Neuron (in vitro differentiated cells): Measurements from ENCODE around the gene RPS17.

Source experiments
- H2AFZ ChIP-seq: one replicate; pipeline ENCODE4 v1.6.1; 2013; ENCODE audit warnings: low read depth, mild to moderate bottlenecking, inconsistent platforms, low read length, moderate library complexity
- H3K27me3 ChIP-seq: one replicate; pipeline ENCODE4 v1.6.1; 2013; ENCODE audit warnings: low read length; ENCODE audit not compliant: insufficient read depth
- H3K36me3 ChIP-seq: one replicate; pipeline ENCODE4 v1.6.1; 2013; ENCODE audit warnings: low read length; ENCODE audit not compliant: insufficient read depth
- H3K4me1 ChIP-seq: one replicate; pipeline ENCODE4 v1.6.1; 2013; ENCODE audit warnings: low read length; ENCODE audit not compliant: insufficient read depth
- H3K4me3 ChIP-seq: 2 replicates; pipeline ENCODE4 v1.5.1; 2013; ENCODE audit warnings: mild to moderate bottlenecking, low read length, moderate library complexity
- H3K9me3 ChIP-seq: one replicate; pipeline ENCODE4 v1.6.1; 2013; ENCODE audit warnings: low read length

Gene RPS17

DNA sequence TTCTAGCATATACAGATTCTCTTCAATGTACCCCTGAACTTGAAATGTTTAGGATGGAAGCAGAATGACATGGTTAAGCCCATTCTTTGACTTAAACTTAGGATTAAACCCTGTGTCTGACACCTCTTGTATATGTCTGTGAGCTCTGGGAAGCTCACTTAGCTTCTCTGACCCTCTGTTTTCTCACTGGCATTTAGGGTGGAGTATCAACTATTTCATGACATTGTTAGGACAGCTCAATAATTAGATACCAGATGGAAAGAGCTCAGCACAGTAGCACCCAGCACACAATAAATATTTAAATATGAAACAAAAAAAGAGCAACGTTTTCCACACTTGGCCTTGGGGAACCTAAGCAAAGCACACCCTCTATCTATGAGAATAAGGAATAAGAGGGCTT lies 18.2 kb upstream of the RPS17 start:
- Histone ChIP-seq H3K36me3 (no peaks in the 10 kb centered on the region), H2AFZ (no peak overlapping the region), H3K9me3 (no peaks in the 10 kb centered on the region), H3K27me3 (peaks cover under 1% of the 10 kb centered on the region), H3K4me3 (no peak overlapping the region), H3K4me1 (no peaks in the 10 kb centered on the region)

DNA sequence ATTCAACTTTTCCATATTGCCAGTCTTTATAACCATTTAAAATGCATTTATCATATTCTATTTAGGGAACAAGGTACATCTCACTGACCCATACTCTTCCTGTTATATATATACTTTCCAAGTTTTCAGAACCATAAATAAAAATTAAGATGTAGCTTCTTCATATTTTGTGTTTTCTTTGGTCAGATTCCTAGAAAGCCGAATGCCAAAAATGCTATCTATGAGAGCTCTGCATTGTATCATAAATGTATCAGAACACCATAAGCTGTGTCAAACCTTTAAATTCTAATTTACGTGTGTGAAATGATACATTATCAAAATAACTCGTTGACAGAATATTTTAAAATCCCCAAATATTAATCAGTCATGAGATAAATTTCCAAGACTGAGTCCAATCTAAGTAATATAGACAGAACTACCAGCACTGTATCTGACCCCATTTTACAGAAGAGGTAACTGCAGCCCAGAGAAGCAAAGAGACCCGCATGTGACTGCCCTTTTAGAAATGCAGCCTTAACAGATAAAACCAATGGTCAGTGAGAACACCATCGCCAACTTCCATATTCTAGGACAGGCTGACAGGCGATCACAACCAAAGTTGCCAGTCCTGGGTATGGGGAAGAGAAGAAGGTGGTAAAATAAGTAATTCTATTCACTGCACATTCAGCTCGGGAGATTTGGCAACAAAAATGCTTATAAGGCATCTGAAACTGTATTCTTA lies 16.2 kb upstream of the RPS17 start:
- no peak overlapping the region for H3K4me3 ChIP-seq
- H3K36me3 ChIP-seq, result no peaks in the 10 kb centered on the region
- H3K9me3 ChIP-seq, result no peaks in the 10 kb centered on the region
- no peak overlapping the region for H2AFZ ChIP-seq
- no peaks in the 10 kb centered on the region for H3K4me1 ChIP-seq
- H3K27me3 ChIP-seq, result peaks cover 13% of the 10 kb centered on the region

DNA sequence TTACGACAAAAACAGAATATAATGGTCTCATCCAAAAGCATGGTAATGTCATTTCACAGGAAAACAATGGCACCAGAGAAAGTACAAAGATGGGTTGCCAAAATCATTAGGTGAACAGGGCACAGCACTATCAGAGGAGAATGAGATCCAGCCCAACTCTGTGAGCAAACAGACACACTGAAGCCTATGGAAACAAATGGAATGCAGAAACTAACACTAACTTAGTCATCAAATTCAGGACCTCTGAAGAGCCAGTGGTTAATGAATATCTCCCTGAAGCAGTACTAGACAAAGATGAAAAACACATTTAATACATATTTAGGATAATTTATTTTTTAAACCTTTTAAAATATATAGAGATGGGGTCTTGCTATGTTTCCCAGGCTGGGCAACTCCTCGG lies 14.6 kb upstream of the RPS17 start:
- peaks cover 13% of the 10 kb centered on the region for H3K27me3 ChIP-seq
- no peaks in the 10 kb centered on the region for H3K4me1 ChIP-seq
- no peak overlapping the region for H3K4me3 ChIP-seq
- no peak overlapping the region for H2AFZ ChIP-seq
- H3K36me3 ChIP-seq, result no peaks in the 10 kb centered on the region
- no peaks in the 10 kb centered on the region for H3K9me3 ChIP-seq

DNA sequence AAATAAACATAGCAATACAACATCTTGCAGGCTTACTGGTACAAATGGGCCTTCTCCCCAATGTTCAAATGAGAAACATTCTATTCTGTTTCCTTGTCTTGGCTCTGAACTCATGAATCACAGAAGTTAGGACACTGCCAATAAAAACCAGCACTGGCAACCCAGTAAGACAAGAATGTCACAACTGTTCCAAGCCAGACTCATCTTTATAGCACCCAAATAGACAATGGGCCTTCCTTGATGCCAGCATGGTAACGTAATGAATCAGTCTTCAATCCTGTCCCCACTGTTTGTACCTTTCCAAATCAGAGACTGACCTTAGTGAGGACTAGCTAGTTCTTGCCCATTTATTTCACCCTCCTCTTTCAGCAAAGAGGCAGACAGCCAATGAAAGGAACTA lies 14.1 kb upstream of the RPS17 start:
- H3K4me1 ChIP-seq, result no peaks in the 10 kb centered on the region
- no peaks in the 10 kb centered on the region for H3K36me3 ChIP-seq
- H3K4me3 ChIP-seq, result no peak overlapping the region
- peaks cover 13% of the 10 kb centered on the region for H3K27me3 ChIP-seq
- H2AFZ ChIP-seq, result no peak overlapping the region
- no peaks in the 10 kb centered on the region for H3K9me3 ChIP-seq

DNA sequence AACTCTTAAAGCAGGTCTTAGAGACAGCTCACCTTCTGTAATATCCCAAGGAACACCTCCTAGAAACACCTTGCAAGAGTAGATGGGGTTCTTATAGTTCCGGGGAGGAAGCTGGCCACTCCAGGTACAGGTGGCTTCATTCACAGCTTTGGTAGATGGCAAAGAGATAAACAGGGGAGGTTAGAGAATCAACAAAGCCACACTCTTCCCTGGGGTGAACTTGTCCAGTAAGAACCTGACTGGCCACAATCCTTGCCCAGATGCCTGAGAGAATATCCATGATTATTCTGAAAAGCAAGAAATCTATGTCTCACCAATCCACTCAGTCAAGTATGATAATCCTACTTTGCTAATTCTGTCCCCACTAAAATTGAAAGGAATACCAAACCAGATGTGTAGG lies 13.6 kb upstream of the RPS17 start:
- Histone ChIP-seq H3K4me1 (no peaks in the 10 kb centered on the region), H3K27me3 (peaks cover 13% of the 10 kb centered on the region), H3K9me3 (no peaks in the 10 kb centered on the region), H3K4me3 (no peak overlapping the region), H2AFZ (no peak overlapping the region), H3K36me3 (no peaks in the 10 kb centered on the region)

DNA sequence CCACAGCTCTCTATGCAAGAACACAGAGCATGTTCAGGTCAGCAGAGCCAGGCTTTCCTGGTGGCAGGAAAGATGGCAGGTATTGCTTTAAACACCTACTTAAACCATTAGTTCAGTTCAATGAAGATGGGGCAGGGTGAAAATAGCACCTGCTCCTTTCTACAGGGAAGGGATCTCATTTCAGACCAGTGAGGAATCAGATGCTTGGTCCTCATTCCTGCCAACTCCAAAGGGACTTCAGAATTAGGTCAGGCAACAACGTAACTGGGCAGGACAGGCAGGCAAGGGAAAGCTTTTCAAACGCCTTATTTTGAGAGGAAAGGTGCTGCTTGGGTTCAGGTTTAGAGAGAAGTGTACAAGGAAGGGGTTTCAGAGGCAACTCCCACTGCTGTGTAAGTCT lies 12.6 kb upstream of the RPS17 start:
- Histone ChIP-seq H3K36me3 (no peaks in the 10 kb centered on the region), H3K9me3 (no peaks in the 10 kb centered on the region), H3K4me1 (no peaks in the 10 kb centered on the region), H2AFZ (no peak overlapping the region), H3K27me3 (peaks cover 13% of the 10 kb centered on the region), H3K4me3 (no peak overlapping the region)

DNA sequence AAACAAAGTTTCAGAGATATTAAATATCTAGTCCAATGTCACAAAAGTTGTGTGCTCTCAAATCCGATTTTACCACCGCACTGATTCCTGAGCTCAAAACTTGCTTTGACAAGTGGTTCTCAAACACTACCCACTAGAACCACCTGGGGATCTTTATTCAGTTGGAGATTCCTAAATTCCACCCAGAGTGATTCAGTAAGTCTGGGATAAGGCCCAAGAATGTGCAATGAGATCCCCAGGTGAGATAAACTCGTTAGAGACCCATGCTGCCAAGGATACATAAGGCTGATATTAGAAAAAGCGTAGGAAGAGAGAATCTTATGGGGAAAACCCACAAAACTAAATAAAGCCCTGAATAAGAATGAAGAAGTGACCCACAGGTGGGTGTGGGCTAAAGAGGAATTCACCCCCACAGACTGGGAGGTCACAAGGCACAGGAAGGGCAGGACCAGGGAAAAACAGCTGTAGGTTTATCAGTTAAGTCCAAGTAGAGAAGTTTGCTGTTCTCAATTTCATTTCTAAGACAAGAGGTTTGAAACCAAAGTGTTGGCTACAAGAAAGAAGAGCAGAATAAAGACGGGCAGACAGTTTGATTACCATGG lies 11.5 kb upstream of the RPS17 start:
- H3K4me1 ChIP-seq, result no peaks in the 10 kb centered on the region

DNA sequence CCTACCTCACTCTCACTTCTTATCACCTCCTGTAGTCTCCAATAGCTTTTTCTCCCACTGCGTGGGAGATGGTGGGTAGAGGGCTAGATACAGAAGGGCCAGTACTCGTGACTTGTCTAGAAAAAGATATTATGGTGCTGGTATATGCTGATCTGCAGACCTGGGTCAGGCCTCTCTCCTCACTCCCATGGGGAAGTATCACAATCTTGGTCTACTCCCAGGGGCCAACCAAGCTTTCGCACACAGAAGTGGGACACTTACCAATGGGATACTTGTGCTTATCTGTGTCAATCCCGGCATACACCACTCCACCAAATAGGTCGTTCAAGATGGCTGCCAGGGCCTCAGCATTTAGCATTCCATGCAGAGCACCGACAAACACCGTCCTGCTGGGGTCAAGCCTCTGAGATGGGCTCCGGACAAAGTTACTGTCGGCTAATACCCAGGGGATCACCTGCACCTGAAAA lies 9.0 kb upstream of the RPS17 start:
- Histone ChIP-seq H2AFZ (no peak overlapping the region), H3K9me3 (no peaks in the 10 kb centered on the region), H3K27me3 (peaks cover 13% of the 10 kb centered on the region), H3K36me3 (no peaks in the 10 kb centered on the region), H3K4me1 (peaks cover 6% of the 10 kb centered on the region), H3K4me3 (no peak overlapping the region)

More for the DNA sequence above, 11.5 kb upstream of the RPS17 start:
- no peaks in the 10 kb centered on the region for H3K9me3 ChIP-seq
- peaks cover 13% of the 10 kb centered on the region for H3K27me3 ChIP-seq
- no peak overlapping the region for H3K4me3 ChIP-seq
- no peaks in the 10 kb centered on the region for H3K36me3 ChIP-seq
- no peak overlapping the region for H2AFZ ChIP-seq

DNA sequence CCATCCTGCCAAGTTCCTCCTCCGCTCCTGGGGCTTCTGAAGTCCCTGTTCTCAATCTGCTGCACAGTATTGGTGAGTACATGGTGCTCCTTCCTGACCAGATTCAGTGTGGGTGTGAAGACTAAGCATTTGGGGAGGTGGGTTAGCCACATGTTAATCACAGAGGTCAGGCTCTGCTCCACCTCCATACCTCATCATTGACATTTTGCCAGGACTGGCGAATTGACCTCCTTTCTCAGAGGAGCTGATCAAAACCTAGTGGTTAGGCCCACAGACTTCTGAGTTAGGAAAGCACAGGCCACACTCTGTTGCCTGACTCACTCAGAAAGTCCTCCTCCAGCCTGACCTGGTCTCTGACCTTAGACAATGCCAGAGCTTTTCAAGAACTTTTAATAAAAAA lies 8.4 kb upstream of the RPS17 start:
- H3K36me3 ChIP-seq, result no peaks in the 10 kb centered on the region
- no peak overlapping the region for H3K4me3 ChIP-seq
- H3K27me3 ChIP-seq, result peaks cover 13% of the 10 kb centered on the region
- no peaks in the 10 kb centered on the region for H3K9me3 ChIP-seq
- peaks cover 11% of the 10 kb centered on the region for H3K4me1 ChIP-seq
- no peak overlapping the region for H2AFZ ChIP-seq

DNA sequence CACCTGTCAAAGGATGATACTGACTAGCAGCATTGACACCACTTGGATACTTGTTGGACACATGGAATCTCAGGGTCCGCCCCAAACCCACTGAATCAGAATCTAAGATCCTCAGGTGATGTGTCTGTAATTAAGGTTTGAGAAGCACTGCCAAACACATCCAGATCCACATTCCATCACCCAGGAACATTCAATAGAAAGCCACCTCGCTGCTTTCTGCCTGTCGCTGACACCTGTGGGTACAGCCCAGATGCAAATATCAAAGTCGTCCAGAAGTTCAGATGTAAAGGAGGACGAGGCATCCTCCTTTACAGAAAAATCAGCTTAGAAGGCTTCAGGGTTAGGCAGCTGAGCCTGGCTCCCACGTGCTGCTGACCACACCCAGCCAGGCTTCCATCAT lies 5.2 kb upstream of the RPS17 start:
- Histone ChIP-seq H3K27me3 (no peaks in the 10 kb centered on the region), H3K36me3 (no peaks in the 10 kb centered on the region), H2AFZ (no peak overlapping the region), H3K9me3 (no peaks in the 10 kb centered on the region), H3K4me1 (peaks cover 29% of the 10 kb centered on the region), H3K4me3 (no peak overlapping the region)

DNA sequence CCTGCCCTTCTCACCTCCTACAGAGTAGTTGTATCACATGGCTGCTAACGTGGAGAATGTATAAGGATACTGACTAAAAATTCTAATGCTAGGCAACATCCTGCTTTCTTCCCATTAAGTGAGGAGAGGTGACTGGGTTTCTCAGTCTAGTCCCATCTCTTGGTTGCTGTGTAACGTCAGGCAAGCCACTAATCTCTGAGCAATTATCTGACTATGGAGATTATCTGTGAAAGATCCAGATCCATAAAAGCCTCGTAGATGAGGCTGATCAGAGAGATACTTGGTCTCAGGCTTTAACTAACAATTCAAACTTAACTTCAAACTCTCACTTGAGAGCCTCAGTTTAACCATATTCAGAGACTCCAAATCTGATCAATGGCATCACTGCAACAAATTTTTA lies 4.7 kb upstream of the RPS17 start:
- H3K27me3 ChIP-seq, result no peaks in the 10 kb centered on the region
- no peaks in the 10 kb centered on the region for H3K9me3 ChIP-seq
- no peaks in the 10 kb centered on the region for H3K36me3 ChIP-seq
- no peak overlapping the region for H2AFZ ChIP-seq
- H3K4me1 ChIP-seq, result peaks cover 29% of the 10 kb centered on the region
- no peak overlapping the region for H3K4me3 ChIP-seq

DNA sequence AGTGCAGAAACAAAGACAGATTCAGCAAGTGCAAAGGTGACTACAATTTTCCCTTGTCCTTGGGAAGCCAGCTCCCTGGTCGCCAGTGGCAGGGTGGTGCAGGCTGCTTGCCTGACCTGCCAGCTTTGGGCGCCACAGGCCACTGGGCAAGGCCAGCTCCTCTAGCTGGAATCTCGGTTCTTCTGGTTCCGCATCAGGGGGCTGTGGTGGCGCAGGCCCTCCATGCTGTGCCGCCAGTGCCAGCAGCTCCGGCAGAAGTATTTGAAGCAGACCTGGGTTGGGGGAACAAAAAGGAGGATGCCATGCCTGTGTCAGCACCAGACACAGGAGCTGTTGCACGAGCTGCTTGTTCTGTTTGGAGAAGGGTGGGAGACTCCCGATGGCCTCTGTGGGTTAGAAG lies 4.2 kb upstream of the RPS17 start:
- no peak overlapping the region for H3K4me3 ChIP-seq
- H3K36me3 ChIP-seq, result no peaks in the 10 kb centered on the region
- H3K4me1 ChIP-seq, result peaks cover 29% of the 10 kb centered on the region
- no peaks in the 10 kb centered on the region for H3K27me3 ChIP-seq
- no peak overlapping the region for H2AFZ ChIP-seq
- no peaks in the 10 kb centered on the region for H3K9me3 ChIP-seq

DNA sequence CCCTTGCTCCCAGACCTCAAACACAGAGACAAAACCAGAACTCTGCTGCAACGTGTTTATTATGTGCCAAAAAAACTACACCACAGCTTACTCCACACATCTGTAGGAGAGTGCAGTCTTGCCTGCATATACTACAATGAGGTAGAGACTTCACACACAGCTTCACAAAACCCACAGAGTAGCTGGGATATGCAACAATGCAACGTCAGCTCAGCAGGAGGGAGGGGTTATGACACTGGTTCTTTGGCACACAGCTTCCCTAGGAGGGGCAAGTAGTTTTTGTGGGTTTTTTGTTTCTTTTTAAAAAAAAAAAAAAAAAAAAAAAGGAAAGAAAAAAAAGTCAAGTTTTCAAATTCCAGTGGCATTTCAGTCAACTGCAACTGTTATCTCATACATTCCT lies 2.9 kb upstream of the RPS17 start:
- no peak overlapping the region for H2AFZ ChIP-seq
- no peak overlapping the region for H3K4me3 ChIP-seq
- H3K9me3 ChIP-seq, result no peaks in the 10 kb centered on the region
- peaks cover 41% of the 10 kb centered on the region for H3K4me1 ChIP-seq
- H3K27me3 ChIP-seq, result no peaks in the 10 kb centered on the region
- peaks cover 10% of the 10 kb centered on the region for H3K36me3 ChIP-seq

DNA sequence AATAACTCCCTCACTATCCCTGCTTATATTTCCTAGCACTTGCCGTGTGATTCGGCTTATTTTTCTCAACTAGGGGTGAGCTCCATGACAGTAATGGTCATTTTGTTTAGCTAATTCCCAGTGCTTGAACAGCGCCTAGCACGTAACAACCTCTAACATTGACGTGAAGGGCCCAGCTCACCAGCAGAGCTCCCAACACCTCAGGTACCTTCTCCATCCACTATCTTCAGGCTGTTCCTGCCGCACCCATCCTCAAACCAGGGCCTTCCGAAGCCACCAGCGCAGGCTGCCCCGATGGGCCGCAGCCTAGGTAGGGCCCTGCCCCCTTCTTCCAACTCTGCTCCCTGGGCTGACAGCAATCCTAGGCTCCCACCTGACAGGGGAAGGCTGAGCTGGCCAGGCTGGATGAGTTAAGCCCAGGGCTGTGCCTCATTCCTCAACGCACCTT lies 751 bp upstream of the RPS17 start:
- Histone ChIP-seq H3K4me3 (peak overlapping the region; percentile 99), H3K4me1 (peaks cover 41% of the 10 kb centered on the region), H3K36me3 (peaks cover 32% of the 10 kb centered on the region), H3K27me3 (no peaks in the 10 kb centered on the region), H3K9me3 (no peaks in the 10 kb centered on the region), H2AFZ (peak overlapping the region; percentile 60)
